Suppressor macrophage treated with lipopolysaccharide for 4 hours (primary cell): ENCODE results near the gene ZNF343.
"Not testable (repeated sequence)": the region's sequence is repeated elsewhere in the genome, so short reads cannot be mapped to it uniquely, and the experiment has no call there.

Experiments used
- DNase-seq: peaks from one replicate; pipeline ENCODE4 v3.0.0-alpha.2; 2020

Gene ZNF343

DNA sequence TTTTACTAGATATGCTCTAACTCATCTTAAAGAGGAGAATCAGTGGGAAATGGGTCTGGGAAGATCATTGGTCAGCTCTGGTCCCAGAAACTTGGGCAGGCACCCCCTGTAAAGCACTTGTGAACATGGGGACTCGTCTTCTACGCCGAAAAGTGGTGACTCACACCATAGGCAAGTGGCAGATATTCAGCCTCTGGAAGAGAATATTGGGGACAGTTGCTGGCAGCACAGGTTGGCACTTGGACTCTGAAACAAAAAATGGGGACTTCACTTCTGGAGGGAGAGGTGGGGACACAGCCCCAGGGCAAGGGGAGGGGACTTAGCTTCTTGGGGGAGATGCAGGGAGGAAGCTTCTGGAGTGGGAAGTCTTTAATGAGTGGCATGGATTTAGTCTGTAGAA is 11.9 kb upstream of the ZNF343 start:
- DNase-seq = no peak

DNA sequence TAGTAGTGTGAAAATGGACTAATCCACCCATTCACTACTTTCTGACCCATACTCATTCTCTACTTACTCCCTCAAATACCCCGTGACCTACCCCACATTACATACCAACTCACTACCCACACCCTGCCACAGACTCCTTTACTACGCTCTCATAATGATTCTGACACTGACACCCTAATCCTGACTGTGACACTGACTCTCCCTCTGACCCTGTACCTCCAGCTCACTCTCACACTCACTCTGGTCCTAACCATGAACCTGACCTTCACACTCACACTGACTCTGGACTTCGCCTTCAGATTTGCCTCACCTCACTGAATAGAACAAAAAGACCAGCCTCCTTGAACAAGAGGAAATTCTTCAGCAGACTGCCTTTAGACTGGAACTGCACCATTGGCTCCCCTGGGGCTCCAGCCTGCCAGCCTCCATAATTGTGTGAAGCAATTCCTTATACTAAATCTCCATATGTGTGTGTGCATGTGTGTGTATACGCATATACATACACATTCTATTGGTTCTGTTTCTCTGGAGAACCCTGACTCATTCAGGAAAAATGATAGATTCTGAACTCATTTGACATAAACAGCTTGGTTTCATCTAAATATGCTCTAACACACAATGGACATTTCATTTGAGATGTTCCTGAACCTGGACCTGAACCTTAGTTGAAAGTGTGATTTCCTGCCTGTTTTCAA is 10.5 kb upstream of the ZNF343 start:
- no peak for DNase-seq

DNA sequence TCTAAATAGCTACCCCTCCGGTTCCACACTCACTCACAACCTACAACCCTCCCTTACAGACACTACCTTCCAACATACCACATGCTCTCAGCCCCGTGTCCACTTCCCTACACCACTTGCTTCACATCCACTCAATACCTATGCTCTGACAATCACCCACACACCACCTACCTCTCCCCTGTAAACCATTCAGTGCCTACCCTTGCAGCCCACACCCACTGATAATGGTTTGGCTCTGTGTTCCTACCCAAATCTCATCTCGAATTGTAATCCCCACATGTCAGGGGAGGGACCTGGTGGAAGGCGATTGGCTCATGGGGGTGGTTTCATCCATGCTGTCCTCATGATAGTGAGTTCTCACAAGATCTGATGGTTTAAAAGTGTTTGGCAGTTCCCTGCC is 9.8 kb upstream of the ZNF343 start:
- no peak for DNase-seq

DNA sequence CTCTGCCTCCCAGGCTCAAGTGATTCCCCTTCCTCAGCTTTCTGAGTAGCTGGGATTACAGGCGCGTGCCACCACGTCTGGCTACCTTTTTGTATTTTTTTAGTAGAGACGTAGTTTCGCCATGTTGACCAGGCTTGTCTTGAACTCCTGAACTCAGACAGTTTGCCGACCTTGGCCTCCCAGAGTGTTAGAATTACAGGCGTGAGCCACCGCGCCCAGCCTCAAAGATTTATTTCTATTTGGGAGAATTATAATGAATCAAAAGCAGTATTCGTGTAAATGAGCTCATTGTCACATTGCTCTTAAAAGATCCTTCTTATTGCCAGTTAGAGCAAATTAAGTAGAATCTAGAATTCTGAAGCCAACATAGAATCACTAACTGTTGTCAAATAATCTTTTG is 9.4 kb upstream of the ZNF343 start:
- no peak for DNase-seq

DNA sequence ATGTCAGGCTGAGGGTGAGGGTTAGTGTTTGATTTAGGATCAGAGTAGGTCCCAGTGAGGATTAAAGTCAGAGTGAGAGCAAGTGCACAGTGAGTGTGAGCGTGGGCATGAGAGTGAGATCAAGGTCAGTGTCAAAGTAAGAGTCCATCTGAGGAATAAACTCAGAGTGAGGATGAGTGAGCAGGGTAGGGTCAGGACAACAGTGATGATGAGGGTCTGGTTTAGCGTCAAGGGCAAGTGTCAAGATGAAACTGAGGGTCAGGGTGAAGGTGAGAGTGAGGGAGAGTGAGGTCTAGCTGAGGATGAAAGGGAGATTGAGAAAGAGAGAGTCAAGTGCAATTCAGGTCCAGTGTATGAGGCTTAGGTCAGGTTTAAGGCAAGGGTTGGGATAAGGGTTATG is 7.7 kb upstream of the ZNF343 start:
- no peak for DNase-seq

- no peak for DNase-seq
These were observed 6.5 kb upstream of the ZNF343 start for GRCh38 chr20:2515203-2515602.

GRCh38 chr20:2509794-2510193 is 1.1 kb upstream of the ZNF343 start:
- no peak for DNase-seq

GRCh38 chr20:2509468-2509781 is 710 bp upstream of the ZNF343 start:
- no peak for DNase-seq

DNA sequence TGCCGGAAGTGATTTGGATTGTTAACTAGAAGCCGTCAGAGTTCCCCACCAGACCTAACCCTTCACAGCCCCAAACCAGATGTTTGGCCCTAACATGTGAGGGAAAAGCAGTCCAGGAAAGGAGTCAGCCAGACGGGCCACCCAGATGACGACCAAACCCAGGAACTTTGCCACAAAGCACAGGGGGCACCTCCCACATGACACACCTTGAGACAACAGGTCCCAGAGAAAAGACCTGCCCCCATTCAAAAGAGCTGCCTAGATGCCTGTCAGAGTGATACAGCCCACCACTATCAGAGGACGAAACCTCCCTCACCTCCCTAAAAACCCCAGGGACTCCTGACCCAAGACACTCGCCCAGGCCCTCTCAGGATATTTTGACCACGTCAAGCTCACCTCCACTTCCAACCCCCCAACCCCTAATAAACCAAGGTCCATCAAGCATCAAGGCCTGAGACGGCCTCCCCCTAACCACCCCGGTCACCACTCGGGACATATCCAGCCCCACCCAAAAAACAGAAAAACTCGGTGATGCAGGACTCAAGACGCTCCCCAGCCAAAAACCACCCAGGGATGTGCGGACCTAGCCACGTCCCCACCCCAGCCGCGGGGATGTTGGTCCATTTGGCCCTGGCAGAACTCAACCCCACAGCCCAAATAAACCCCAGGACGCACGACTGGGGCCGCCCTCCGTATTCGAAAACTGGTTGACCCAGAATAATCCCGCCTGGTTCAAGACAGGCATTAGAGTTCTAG is 662 bp downstream of the ZNF343 start:
- DNase-seq = no peak

DNA sequence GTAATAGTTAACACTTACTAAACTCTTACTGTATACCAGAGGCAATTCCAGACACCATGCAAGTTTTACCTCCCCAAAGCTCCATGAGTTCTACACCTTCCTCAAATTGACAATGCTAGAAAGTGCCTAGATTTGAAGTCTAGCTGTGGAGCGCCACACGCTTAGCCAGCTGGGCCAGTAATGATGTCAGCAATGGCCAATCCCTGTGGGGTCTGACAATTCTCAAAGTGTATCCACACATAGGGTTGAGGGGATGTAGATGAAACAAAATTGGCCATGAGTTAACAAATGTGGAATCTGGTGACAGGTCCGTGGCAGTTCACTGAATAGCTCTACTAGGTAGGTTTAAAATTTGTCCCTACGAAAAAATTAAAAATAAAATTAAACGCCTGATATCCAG is 1.3 kb downstream of the ZNF343 start:
- DNase-seq = no peak

DNA sequence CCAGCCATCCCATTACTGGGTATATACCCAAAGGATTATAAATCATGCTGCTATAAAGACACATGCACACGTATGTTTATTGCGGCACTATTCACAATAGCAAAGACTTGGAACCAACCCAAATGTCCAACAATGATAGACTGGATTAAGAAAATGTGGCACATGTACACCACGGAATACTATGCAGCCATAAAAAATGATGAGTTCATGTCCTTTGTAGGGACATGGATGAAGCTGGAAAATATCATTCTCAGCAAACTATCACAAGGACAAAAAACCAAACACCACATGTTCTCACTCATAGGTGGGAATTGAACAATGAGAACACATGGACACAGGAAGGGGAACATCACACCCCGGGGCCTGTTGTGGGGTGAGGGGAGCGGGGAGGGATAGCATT is 2.3 kb downstream of the ZNF343 start:
- DNase-seq = not testable (repeated sequence)

DNA sequence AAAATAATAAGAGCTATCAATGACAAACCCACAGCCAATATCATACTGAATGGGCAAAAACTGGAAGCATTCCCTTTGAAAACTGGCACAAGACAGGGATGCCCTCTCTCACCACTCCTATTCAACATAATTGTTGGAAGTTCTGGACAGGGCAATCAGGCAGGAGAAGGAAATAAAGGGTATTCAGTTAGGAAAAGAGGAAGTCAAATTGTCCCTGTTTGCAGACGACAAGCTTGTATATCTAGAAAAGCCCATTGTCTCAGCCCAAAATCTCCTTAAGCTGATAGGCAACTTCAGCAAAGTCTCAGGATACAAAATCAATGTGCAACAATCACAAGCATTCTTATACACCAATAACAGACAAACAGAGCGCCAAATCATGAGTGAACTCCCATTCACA is 3.9 kb downstream of the ZNF343 start:
- DNase-seq = not testable (repeated sequence)

GRCh38 chr20:2502808-2503384 is 5.8 kb downstream of the ZNF343 start:
- not testable (repeated sequence) for DNase-seq

- DNase-seq = no peak
These were observed 23.1 kb downstream of the ZNF343 start for GRCh38 chr20:2485661-2486060.

- no peak for DNase-seq
These were observed 23.6 kb downstream of the ZNF343 start for GRCh38 chr20:2485080-2485479.

- DNase-seq = no peak
These were observed 25.2 kb downstream of the ZNF343 start for GRCh38 chr20:2483504-2483903.

DNA sequence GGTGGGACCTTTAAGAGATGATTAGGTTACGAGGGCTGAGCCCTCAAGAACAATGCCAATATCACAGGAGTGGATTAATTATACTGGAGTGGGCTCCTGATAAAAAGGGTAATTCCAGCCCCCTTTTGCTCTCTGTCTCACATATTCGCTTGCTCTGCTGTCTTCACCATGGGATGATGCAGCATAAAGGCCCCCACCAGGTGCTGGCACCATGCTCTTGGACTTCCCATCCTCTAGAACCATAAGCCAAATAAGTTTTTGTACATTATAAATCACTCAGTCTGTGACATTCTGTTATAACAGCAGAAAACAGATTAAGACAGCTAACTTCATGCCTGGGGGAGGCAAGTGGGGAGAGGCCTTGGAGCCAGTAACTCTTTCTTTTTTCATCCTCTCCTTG is 28.3 kb downstream of the ZNF343 start:
- DNase-seq = no peak

DNA sequence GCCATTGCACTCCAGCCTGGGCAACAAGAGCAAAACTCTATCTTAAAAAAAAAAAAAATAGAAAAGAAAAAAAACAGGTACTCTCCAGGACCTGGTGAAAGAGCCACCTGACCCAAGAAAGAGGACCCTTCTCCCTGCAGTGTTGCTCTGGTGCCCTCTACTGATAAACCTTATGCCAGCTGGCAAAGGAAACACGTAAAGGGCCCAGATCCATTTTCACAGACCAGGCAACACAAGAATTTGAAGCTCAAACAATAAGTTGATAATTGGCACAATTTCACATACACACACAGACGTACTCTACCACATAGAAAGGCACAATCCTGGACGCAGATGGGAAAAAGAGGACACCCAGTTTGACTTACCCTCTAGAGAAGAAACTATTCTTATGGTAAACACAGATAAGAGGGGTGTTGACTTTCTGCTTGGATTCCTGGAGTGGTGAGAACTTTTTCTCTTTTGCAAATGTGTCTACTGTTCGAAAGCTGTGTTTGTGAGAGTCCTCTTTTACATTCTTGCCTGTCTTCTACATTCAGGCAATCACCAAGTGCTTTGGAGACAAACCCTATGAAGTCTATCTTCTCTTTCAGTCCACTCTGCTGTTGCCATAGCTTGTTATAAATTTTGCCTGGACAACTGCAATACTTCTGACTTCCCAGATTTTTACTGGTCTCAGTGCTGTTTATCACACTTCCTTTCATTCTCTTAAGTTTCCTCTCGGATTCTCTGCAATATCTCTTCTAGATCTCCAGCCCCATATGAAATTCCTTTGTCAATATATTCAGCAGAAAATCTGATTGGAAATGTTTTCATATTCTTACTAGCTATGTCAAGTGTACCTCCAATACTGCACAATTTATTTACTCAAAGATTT is 31.7 kb downstream of the ZNF343 start:
- DNase-seq = no peak

- DNase-seq = no peak
These were observed 32.6 kb downstream of the ZNF343 start for GRCh38 chr20:2475850-2476741.

DNA sequence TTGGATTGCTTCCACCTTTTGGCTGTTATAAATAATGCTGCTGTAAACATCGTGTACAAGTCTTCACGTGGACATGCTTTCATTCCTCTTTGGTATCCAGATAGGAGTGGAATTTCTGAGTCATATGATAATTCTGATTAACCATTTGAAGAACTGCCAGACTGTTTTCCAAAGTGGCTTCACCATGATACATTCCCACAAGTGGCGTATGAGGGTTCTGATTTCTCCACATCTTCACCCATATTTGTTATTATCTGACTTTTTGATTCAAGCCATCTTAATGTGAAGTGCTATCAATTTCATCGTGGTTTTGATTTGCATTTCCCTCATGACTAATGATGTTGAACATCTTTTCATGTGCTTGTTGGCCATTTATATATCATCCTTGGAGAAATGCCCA is 35.2 kb downstream of the ZNF343 start:
- DNase-seq = no peak

GRCh38 chr20:2470423-2471193 is 38.1 kb downstream of the ZNF343 start, which contains the start of gene SNRPB:
TSS of gene SNRPB (minus strand) at chr20:2470789. CDS start at chr20:2470690, 99 bp downstream.
- peak; percentile 99 for DNase-seq
